Trophoblast cell (in vitro differentiated cells and primary cell): ENCODE results near the gene PDZD4.

Experiments used
- DNase-seq, 2 donors: peaks; one replicate each; pipeline ENCODE4 v3.0.0-alpha.2; 2016
- H2AFZ ChIP-seq: 2 replicates; pipeline ENCODE4 v1.6.1; 2013; ENCODE audit warnings: low read length, moderate library complexity, mild to moderate bottlenecking; ENCODE audit not compliant: insufficient read depth, poor library complexity
- H2AK5ac ChIP-seq: 2 replicates; pipeline ENCODE4 v1.6.1; 2013; ENCODE audit warnings: mild to moderate bottlenecking, low read length
- H2BK120ac ChIP-seq: 2 replicates; pipeline ENCODE4 v1.6.1; 2013; ENCODE audit warnings: low read length, mild to moderate bottlenecking, moderate library complexity; ENCODE audit not compliant: insufficient read depth, poor library complexity
- H2BK12ac ChIP-seq: 2 replicates; pipeline ENCODE4 v1.6.1; 2013; ENCODE audit warnings: mild to moderate bottlenecking, low read length, moderate library complexity
- H2BK5ac ChIP-seq: 2 replicates; pipeline ENCODE4 v1.6.1; 2013; ENCODE audit warnings: low read length, low read depth, moderate library complexity, mild to moderate bottlenecking; ENCODE audit not compliant: poor library complexity
- H3K14ac ChIP-seq: 2 replicates; pipeline ENCODE4 v1.6.1; 2013; ENCODE audit warnings: mild to moderate bottlenecking, low read length
- H3K18ac ChIP-seq: 2 replicates; pipeline ENCODE4 v1.6.1; 2013; ENCODE audit warnings: mild to moderate bottlenecking, low read length
- H3K23ac ChIP-seq: 2 replicates; pipeline ENCODE4 v1.6.1; 2013; ENCODE audit warnings: low read length
- H3K27ac ChIP-seq: 2 replicates; pipeline ENCODE4 v1.5.1; 2013; ENCODE audit warnings: low read depth, mild to moderate bottlenecking, inconsistent platforms, low read length, moderate library complexity
- H3K27me3 ChIP-seq: 2 replicates; pipeline ENCODE4 v1.6.1; 2013; ENCODE audit warnings: inconsistent platforms, mild to moderate bottlenecking, low read length, moderate library complexity; ENCODE audit not compliant: insufficient read depth
- H3K36me3 ChIP-seq, 2 experiments: 1 replicate in 1 of 2; 2 replicates in 1 of 2; pipeline ENCODE4 v1.6.1; 2013; ENCODE audit warnings: low read length in 2 of 2, mild to moderate bottlenecking in 2 of 2, moderate library complexity in 1 of 2; ENCODE audit not compliant: insufficient read depth in 2 of 2, control insufficient read depth in 1 of 2
- H3K4ac ChIP-seq: 2 replicates; pipeline ENCODE4 v1.6.1; 2013; ENCODE audit warnings: low read depth, mild to moderate bottlenecking, low read length, moderate library complexity
- H3K4me1 ChIP-seq, 2 experiments: 1 replicate in 1 of 2; 2 replicates in 1 of 2; pipeline ENCODE4 v1.6.1; 2013; ENCODE audit warnings: low read length in 2 of 2, mild to moderate bottlenecking in 2 of 2, moderate library complexity in 1 of 2; ENCODE audit not compliant: insufficient read depth in 2 of 2, control insufficient read depth in 1 of 2
- H3K4me2 ChIP-seq: 2 replicates; pipeline ENCODE4 v1.6.1; 2013; ENCODE audit warnings: inconsistent platforms, mild to moderate bottlenecking, low read length, moderate library complexity
- H3K4me3 ChIP-seq: 2 replicates; pipeline ENCODE4 v1.5.1; 2013; ENCODE audit warnings: mild to moderate bottlenecking, low read depth, low read length, inconsistent platforms
- H3K79me1 ChIP-seq: one replicate; pipeline ENCODE4 v1.6.1; 2013; ENCODE audit warnings: low read length
- H3K79me2 ChIP-seq: 2 replicates; pipeline ENCODE4 v1.6.1; 2013; ENCODE audit warnings: low read length, mild to moderate bottlenecking; ENCODE audit not compliant: control insufficient read depth, insufficient read depth, poor library complexity
- H3K9ac ChIP-seq: 2 replicates; pipeline ENCODE4 v1.6.1; 2013; ENCODE audit warnings: mild to moderate bottlenecking, low read length
- H3K9me3 ChIP-seq: 2 replicates; pipeline ENCODE4 v1.6.1; 2013; ENCODE audit warnings: low read depth, mild to moderate bottlenecking, control low read depth, inconsistent platforms, low read length; ENCODE audit not compliant: insufficient read depth
- H4K12ac ChIP-seq: 2 replicates; pipeline ENCODE4 v1.6.1; 2013; ENCODE audit warnings: low read depth, mild to moderate bottlenecking, low read length, moderate library complexity
- H4K8ac ChIP-seq: 2 replicates; pipeline ENCODE4 v1.6.1; 2013; ENCODE audit warnings: low read depth, mild to moderate bottlenecking, low read length, moderate library complexity
- H4K91ac ChIP-seq: one replicate; pipeline ENCODE4 v1.6.1; 2013; ENCODE audit warnings: low read depth, mild to moderate bottlenecking, low read length, moderate library complexity
- WGBS: extraction: QIAGEN DNeasy Blood & Tissue Kit; methylation state at CpG from one replicate; pipeline ENCODE4 v1.1.7; 2013; ENCODE audit warnings: missing lambda C conversion rate; ENCODE audit not compliant: insufficient read length, insufficient coverage; ENCODE audit errors: extremely low coverage; 5-methylcytosine and 5-hydroxymethylcytosine counted together

The PDZD4 gene

GRCh38 chrX:153755136-153755535, 75.2 kb downstream of the PDZD4 start:
- H2AFZ ChIP-seq: no peak overlapping the region
- H4K91ac ChIP-seq: no peak overlapping the region
- no peaks in the 10 kb centered on the region for H3K4me1 ChIP-seq
- no peak overlapping the region for H2AK5ac ChIP-seq
- H3K4me3 ChIP-seq: no peak overlapping the region
- WGBS: no CpG with 5 or more reads among the region's 1 CpG
- H3K79me2 ChIP-seq: no peaks in the 10 kb centered on the region
- H3K4ac ChIP-seq: no peak overlapping the region
- H3K18ac ChIP-seq: no peak overlapping the region
- H2BK5ac ChIP-seq: no peak overlapping the region
- no peaks in the 10 kb centered on the region for H3K79me1 ChIP-seq
- no peak overlapping the region for H2BK12ac ChIP-seq
- H3K14ac ChIP-seq: no peak overlapping the region
- H3K9ac ChIP-seq: no peak overlapping the region
- no peak overlapping the region for H2BK120ac ChIP-seq
- no peak overlapping the region for H4K12ac ChIP-seq
- DNase-seq: no peak
- H3K9me3 ChIP-seq: no peaks in the 10 kb centered on the region
- no peak overlapping the region for H3K27ac ChIP-seq
- no peaks in the 10 kb centered on the region for H3K27me3 ChIP-seq
- no peak overlapping the region for H3K23ac ChIP-seq
- H3K36me3 ChIP-seq: no peaks in the 10 kb centered on the region
- no peak overlapping the region for H4K8ac ChIP-seq
- H3K4me2 ChIP-seq: no peak overlapping the region
